Right kidney (tissue), 9 donors: ENCODE data around the gene POLR1D.

ENCODE experiments used
- DNase-seq: peaks from one replicate; pipeline ENCODE4 v3.0.0-alpha.2; 2016
- long read RNA-seq, 8 donors: transcript quantifications; one replicate each; lab custom pipeline, GENCODE V29; 2026

The POLR1D gene
- long read RNA-seq, donor 1, transcript POLR1D-203 (3 exons, 2,036 nt), result minor isoform, 37 of 139 reads
- long read RNA-seq, donor 1, transcript POLR1D-211 (1 exons, 1,634 nt), result minor isoform, 9 of 139 reads
- long read RNA-seq, donor 1, transcript POLR1D-201 (2 exons, 1,166 nt), result major isoform, 76 of 139 reads
- long read RNA-seq, donor 1, partial matches to known transcripts, result 0 of 139 reads
- long read RNA-seq, donor 1, other reads (novel, unspliced or antisense), result 9 of 139 reads
- long read RNA-seq, donor 2, transcript POLR1D-203 (3 exons, 2,036 nt), result minor isoform, 16 of 48 reads
- long read RNA-seq, donor 2, transcript POLR1D-211 (1 exons, 1,634 nt), result minor isoform, 5 of 48 reads
- long read RNA-seq, donor 2, transcript POLR1D-201 (2 exons, 1,166 nt), result major isoform, 26 of 48 reads
- long read RNA-seq, donor 2, partial matches to known transcripts, result 0 of 48 reads
- long read RNA-seq, donor 2, other reads (novel, unspliced or antisense), result 0 of 48 reads
- long read RNA-seq, donor 3, transcript POLR1D-203 (3 exons, 2,036 nt), result minor isoform, 13 of 33 reads
- long read RNA-seq, donor 3, transcript POLR1D-201 (2 exons, 1,166 nt), result major isoform, 18 of 33 reads
- long read RNA-seq, donor 3, partial matches to known transcripts, result 0 of 33 reads
- long read RNA-seq, donor 3, other reads (novel, unspliced or antisense), result 0 of 33 reads
- long read RNA-seq, donor 4, transcript POLR1D-203 (3 exons, 2,036 nt), result minor isoform, 19 of 77 reads
- long read RNA-seq, donor 4, transcript POLR1D-211 (1 exons, 1,634 nt), result minor isoform, 8 of 77 reads
- long read RNA-seq, donor 4, transcript POLR1D-201 (2 exons, 1,166 nt), result major isoform, 37 of 77 reads
- long read RNA-seq, donor 4, partial matches to known transcripts, result 11 of 77 reads
- long read RNA-seq, donor 4, other reads (novel, unspliced or antisense), result 0 of 77 reads
- long read RNA-seq, donor 5, transcript POLR1D-203 (3 exons, 2,036 nt), result minor isoform, 26 of 61 reads
- long read RNA-seq, donor 5, transcript POLR1D-201 (2 exons, 1,166 nt), result major isoform, 30 of 61 reads
- long read RNA-seq, donor 5, partial matches to known transcripts, result 0 of 61 reads
- long read RNA-seq, donor 5, other reads (novel, unspliced or antisense), result 0 of 61 reads
- long read RNA-seq, donor 6, transcript POLR1D-201 (2 exons, 1,166 nt), result major isoform, 15 of 34 reads
- long read RNA-seq, donor 6, transcript POLR1D-211 (1 exons, 1,634 nt), result minor isoform, 5 of 34 reads
- long read RNA-seq, donor 6, transcript POLR1D-203 (3 exons, 2,036 nt), result minor isoform, 9 of 34 reads
- long read RNA-seq, donor 6, partial matches to known transcripts, result 0 of 34 reads
- long read RNA-seq, donor 6, other reads (novel, unspliced or antisense), result 0 of 34 reads
- long read RNA-seq, donor 7, transcript POLR1D-203 (3 exons, 2,036 nt), result minor isoform, 29 of 85 reads
- long read RNA-seq, donor 7, transcript POLR1D-211 (1 exons, 1,634 nt), result minor isoform, 5 of 85 reads
- long read RNA-seq, donor 7, transcript POLR1D-201 (2 exons, 1,166 nt), result major isoform, 35 of 85 reads
- long read RNA-seq, donor 7, partial matches to known transcripts, result 11 of 85 reads
- long read RNA-seq, donor 7, other reads (novel, unspliced or antisense), result 0 of 85 reads
- long read RNA-seq, donor 8, transcript POLR1D-203 (3 exons, 2,036 nt), result minor isoform, 19 of 55 reads
- long read RNA-seq, donor 8, transcript POLR1D-201 (2 exons, 1,166 nt), result major isoform, 28 of 55 reads
- long read RNA-seq, donor 8, transcript POLR1D-211 (1 exons, 1,634 nt), result minor isoform, 5 of 55 reads
- long read RNA-seq, donor 8, partial matches to known transcripts, result 0 of 55 reads
- long read RNA-seq, donor 8, other reads (novel, unspliced or antisense), result 0 of 55 reads

GRCh38 chr13:27621366-27622101 is at the start of gene POLR1D:
POLR1D (plus strand) TSS chr13:27621892; CDS start chr13:27621984, 92 bp downstream.
- DNase-seq, result peak; percentile 95

- DNase-seq, result no peak
These were observed 49.3 kb upstream of the POLR1D start for GRCh38 chr13:27572234-27572901.

GRCh38 chr13:27573265-27573664 is 48.4 kb upstream of the POLR1D start:
- no peak for DNase-seq

GRCh38 chr13:27574661-27575060 is 47.0 kb upstream of the POLR1D start:
- no peak for DNase-seq

- DNase-seq, result no peak
These were observed 43.3 kb upstream of the POLR1D start for GRCh38 chr13:27578121-27579030.

GRCh38 chr13:27583645-27584044 is 38.0 kb upstream of the POLR1D start:
- DNase-seq, result no peak

GRCh38 chr13:27587095-27587746 is 34.5 kb upstream of the POLR1D start:
- no peak for DNase-seq

- no peak for DNase-seq
These were observed 33.3 kb upstream of the POLR1D start for GRCh38 chr13:27588405-27588804.

GRCh38 chr13:27592865-27593264 is 28.8 kb upstream of the POLR1D start:
- DNase-seq, result no peak

- no peak for DNase-seq
These were observed 28.4 kb upstream of the POLR1D start for GRCh38 chr13:27593267-27593666.

- DNase-seq, result no peak
These were observed 26.5 kb upstream of the POLR1D start for GRCh38 chr13:27595055-27595811.

- no peak for DNase-seq
These were observed 22.6 kb upstream of the POLR1D start for GRCh38 chr13:27599096-27599495.

- DNase-seq, result no peak
These were observed 21.7 kb upstream of the POLR1D start for GRCh38 chr13:27599845-27600553.

GRCh38 chr13:27600711-27601110 is 21.0 kb upstream of the POLR1D start:
- DNase-seq, result no peak

- DNase-seq, result no peak
These were observed 20.5 kb upstream of the POLR1D start for GRCh38 chr13:27601208-27601607.

- no peak for DNase-seq
These were observed 19.9 kb upstream of the POLR1D start for GRCh38 chr13:27601803-27602202.

GRCh38 chr13:27605099-27605498 is 16.6 kb upstream of the POLR1D start:
- DNase-seq, result no peak
